ENCODE results near the gene ALDOC.

DNA sequence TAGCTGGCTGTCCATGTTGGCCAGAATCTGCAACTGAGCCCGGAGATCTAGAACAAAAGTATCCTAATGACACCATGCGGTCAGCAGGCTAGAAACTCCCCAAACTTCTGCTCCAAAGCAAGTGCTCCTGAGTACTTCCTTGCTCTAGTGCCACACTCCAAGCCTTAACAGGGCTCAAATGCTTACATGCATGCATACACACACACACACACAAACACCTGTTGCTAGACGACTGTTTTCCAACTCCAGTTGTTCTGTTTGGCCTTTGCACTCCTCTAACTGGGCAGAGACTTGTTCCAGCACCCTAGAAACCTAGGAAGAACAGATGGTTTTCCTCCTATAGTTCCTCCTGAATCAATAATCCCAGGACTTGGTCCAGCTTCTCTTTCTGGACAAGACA lies 7.7 kb upstream of the ALDOC start:
- TF ChIP-seq, protein P1, sequence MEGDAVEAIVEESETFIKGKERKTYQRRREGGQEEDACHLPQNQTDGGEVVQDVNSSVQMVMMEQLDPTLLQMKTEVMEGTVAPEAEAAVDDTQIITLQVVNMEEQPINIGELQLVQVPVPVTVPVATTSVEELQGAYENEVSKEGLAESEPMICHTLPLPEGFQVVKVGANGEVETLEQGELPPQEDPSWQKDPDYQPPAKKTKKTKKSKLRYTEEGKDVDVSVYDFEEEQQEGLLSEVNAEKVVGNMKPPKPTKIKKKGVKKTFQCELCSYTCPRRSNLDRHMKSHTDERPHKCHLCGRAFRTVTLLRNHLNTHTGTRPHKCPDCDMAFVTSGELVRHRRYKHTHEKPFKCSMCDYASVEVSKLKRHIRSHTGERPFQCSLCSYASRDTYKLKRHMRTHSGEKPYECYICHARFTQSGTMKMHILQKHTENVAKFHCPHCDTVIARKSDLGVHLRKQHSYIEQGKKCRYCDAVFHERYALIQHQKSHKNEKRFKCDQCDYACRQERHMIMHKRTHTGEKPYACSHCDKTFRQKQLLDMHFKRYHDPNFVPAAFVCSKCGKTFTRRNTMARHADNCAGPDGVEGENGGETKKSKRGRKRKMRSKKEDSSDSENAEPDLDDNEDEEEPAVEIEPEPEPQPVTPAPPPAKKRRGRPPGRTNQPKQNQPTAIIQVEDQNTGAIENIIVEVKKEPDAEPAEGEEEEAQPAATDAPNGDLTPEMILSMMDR (IDR thresholded peaks at IDR 0.05; ENCODE audit: low read depth, low read length), result no peak
- TF ChIP-seq MYC (IDR thresholded peaks at IDR 0.05; ENCODE audit: low read depth, low read length) (no peak), POLR2A (IDR thresholded peaks at IDR 0.05; ENCODE audit: extremely low read depth, insufficient read length) (no peak)

Measured in NB4 (cell line).